Measurements from ENCODE around the gene CA10.

CA10 gene

GRCh38 chr17:51652529-51652928 lies 506.0 kb downstream of the CA10 start:
- DNase-seq: no peak
- TF ChIP-seq CTCF (IDR thresholded peaks at IDR 0.05; ENCODE audit: low read depth, low read length): no peak
- Histone ChIP-seq H3K4me3 (ENCODE audit: low read depth, low read length) (no peak overlapping the region), H3K27me3 (no peaks in the 10 kb centered on the region), H3K4me1 (no peaks in the 10 kb centered on the region; the same call in none of the 2 replicates), H3K36me3 (no peaks in the 10 kb centered on the region), H3K9me3 (no peaks in the 10 kb centered on the region)

GRCh38 chr17:51651513-51652298 lies 506.8 kb downstream of the CA10 start:
- Histone ChIP-seq H3K9me3 (no peaks in the 10 kb centered on the region), H3K4me3 (ENCODE audit: low read depth, low read length) (no peak overlapping the region), H3K4me1 (no peaks in the 10 kb centered on the region; the same call in none of the 2 replicates), H3K36me3 (no peaks in the 10 kb centered on the region), H3K27me3 (no peaks in the 10 kb centered on the region)
- no peak for TF ChIP-seq CTCF (IDR thresholded peaks at IDR 0.05; ENCODE audit: low read depth, low read length)
- DNase-seq: no peak

GRCh38 chr17:51650772-51651171 lies 507.7 kb downstream of the CA10 start:
- TF ChIP-seq CTCF (IDR thresholded peaks at IDR 0.05; ENCODE audit: low read depth, low read length): no peak
- Histone ChIP-seq H3K9me3 (no peaks in the 10 kb centered on the region), H3K27me3 (no peaks in the 10 kb centered on the region), H3K4me1 (no peaks in the 10 kb centered on the region; the same call in none of the 2 replicates), H3K4me3 (ENCODE audit: low read depth, low read length) (no peak overlapping the region), H3K36me3 (no peaks in the 10 kb centered on the region)
- DNase-seq: no peak

GRCh38 chr17:51650202-51650601 lies 508.3 kb downstream of the CA10 start:
- DNase-seq: no peak

GRCh38 chr17:51647826-51648225 lies 510.7 kb downstream of the CA10 start:
- H3K4me3 ChIP-seq (ENCODE audit: low read depth, low read length): no peak overlapping the region
- no peaks in the 10 kb centered on the region for H3K4me1 ChIP-seq
- H3K9me3 ChIP-seq: no peaks in the 10 kb centered on the region
- H3K27me3 ChIP-seq: no peaks in the 10 kb centered on the region
- no peaks in the 10 kb centered on the region for H3K36me3 ChIP-seq
- TF ChIP-seq CTCF (IDR thresholded peaks at IDR 0.05; ENCODE audit: low read depth, low read length): no peak
- no peak for DNase-seq

More at GRCh38 chr17:51650202-51650601, 508.3 kb downstream of the CA10 start:
- H3K36me3 ChIP-seq: no peaks in the 10 kb centered on the region
- no peak overlapping the region for H3K4me3 ChIP-seq (ENCODE audit: low read depth, low read length)
- H3K27me3 ChIP-seq: no peaks in the 10 kb centered on the region
- no peaks in the 10 kb centered on the region for H3K9me3 ChIP-seq
- TF ChIP-seq CTCF (IDR thresholded peaks at IDR 0.05; ENCODE audit: low read depth, low read length): no peak
- H3K4me1 ChIP-seq: no peaks in the 10 kb centered on the region; the same call in none of the 2 replicates

- no peak for TF ChIP-seq CTCF (IDR thresholded peaks at IDR 0.05; ENCODE audit: low read depth, low read length)
- no peak overlapping the region for H3K4me3 ChIP-seq (ENCODE audit: low read depth, low read length)
- no peaks in the 10 kb centered on the region for H3K27me3 ChIP-seq
- H3K9me3 ChIP-seq: no peaks in the 10 kb centered on the region
- H3K36me3 ChIP-seq: no peaks in the 10 kb centered on the region
- no peak for DNase-seq
- H3K4me1 ChIP-seq: no peaks in the 10 kb centered on the region
These were observed 511.4 kb downstream of the CA10 start for GRCh38 chr17:51647067-51647466.
